Embryonic facial prominence (tissue), 1 donor: Measurements from ENCODE around the gene CD37.
"Not testable (repeated sequence)": the region's sequence is repeated elsewhere in the genome, so short reads cannot be mapped to it uniquely, and the experiment has no call there.

Source experiments
- DNase-seq: peaks from one replicate; pipeline ENCODE4 v3.0.0-alpha.2; 2016; ENCODE audit errors: extremely low spot score

Gene CD37, protein sequence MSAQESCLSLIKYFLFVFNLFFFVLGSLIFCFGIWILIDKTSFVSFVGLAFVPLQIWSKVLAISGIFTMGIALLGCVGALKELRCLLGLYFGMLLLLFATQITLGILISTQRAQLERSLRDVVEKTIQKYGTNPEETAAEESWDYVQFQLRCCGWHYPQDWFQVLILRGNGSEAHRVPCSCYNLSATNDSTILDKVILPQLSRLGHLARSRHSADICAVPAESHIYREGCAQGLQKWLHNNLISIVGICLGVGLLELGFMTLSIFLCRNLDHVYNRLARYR

DNA sequence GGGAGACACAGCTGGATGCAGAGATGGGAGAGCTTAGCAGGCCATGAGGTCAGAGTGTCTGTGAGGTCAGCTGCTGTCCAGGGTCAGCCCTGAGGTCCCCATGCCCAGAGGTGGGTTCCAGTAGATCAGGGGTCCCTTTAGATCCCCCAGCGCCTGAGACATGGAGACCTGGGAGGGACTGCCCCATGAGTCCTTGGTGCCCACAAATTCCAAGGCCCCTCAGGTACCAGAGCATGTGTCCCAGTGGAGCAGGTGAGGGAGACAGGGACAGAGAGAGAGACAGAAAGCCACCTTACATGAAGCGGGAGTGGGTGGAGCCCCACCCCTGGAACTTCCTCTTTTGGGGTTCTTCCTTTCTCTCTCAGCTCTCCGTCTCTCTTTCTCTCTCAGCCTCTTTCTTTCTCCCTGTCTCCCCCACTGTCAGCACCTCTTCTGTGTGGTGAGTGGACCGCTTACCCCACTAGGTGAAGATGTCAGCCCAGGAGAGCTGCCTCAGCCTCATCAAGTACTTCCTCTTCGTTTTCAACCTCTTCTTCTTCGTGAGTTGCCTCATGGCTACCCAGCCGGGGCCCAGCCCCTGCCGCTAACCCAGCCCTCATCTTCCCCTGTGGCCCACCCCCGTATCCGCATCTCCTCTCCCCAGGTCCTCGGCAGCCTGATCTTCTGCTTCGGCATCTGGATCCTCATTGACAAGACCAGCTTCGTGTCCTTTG lies at the start of gene CD37:
CD37 (plus strand) TSS at position 336 of the 713 bp plus-strand sequence; CDS start at position 471, 135 bp downstream.
- DNase-seq, result no peak

DNA sequence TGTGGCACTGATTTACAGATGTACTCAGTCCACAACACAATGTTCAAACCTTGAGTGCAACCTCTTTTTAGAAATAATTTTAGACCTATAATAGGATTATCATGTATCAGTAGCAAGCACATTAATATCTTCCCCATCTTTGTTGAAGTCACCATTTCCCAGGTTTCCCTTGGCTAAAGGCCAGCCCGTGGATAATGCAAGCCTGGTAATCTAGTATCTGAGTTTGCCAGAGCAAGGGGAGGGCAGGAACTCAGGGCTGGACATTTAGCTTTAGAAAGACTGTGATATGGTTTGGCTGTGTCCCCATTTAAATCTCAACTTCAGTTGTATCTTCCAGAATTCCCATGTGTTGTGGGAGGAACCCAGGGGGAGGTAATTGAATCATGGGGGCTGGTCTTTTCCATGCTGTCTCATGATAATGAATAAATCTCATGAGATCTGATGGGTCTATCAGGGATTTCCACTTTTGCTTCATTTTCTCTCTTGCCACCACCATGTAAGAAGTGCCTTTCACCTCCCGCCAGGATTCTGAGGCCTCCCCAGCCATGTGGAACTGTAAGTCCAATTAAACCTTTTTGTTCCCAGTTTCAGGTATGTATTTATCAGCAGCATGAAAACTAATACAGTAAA lies 48.0 kb upstream of the CD37 start:
- no peak for DNase-seq

DNA sequence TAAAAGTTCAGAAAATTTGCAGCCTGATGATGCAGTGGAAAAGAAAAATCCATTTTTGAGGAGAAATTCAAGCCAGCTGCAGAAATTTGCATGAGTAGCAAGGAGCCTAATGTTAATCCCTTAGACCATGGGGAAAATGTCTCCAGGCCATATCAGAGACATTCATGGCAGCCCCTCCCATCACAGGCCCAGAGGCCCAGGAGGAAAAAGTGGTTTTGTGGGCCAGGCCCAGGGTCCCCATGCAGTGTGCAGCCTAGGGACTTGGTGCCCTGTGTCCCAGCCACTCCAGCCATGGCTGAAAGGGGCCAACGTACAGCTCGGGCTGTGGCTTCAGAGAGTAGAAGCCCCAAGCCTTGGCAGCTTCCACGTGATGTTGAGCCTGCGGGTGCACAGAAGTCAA lies 47.0 kb upstream of the CD37 start:
- not testable (repeated sequence) for DNase-seq

DNA sequence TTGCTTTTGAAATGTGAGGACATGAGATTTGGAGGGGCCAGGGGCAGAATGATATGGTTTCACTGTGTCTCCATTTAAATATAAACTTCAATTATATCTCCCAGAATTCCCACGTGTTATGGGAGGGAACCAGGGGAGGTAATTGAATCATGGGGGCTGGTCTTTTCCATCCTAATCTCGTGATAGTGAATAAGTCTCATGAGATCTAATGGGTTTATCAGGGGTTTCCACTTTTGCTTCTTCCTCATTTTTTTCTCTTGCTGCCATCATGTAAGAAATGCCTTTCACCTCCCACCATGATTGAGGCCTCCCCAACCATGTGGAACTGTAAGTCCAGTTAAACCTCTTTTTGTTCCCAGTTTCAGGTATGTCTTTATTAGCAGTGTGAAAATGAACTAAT lies 45.9 kb upstream of the CD37 start:
- DNase-seq, result not testable (repeated sequence)

DNA sequence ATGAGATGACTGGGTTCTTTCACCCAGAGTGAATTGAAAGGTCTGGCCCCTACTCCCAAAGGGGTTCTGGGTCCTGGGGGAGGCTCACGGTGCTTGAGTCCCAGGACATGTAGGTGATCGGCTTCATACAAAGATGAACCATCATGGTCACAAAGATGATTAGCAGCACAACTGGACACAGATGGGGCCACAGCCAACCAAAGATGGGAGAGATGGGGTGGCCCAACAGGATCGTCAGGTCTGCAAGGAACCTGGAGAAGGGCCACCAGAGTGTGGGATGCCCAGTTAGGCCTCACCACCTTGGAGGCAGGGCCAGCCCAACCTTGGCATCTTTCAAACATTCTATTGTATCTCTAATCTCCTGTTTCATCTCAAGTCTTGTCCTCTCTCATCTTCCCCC lies 44.7 kb upstream of the CD37 start:
- no peak for DNase-seq

DNA sequence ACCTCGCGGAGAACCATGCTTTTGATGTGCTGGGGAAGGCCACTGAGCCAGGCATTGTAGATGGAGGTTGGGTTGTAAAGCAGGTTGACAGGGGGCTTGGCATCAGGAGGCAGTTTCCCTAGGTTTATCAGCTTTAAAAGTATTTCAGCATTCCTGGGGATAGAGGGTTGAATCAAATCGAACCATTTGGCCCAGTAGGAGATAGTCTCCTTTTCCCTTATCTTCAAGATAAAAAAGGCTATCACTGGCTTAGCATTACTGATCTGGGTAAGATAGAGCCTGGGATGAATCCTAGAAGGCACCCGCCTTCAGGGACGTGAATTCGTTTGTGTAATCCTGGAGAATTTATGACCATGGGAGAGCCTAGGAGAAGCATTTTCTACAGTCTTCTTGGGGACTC lies 40.8 kb upstream of the CD37 start:
- no peak for DNase-seq

DNA sequence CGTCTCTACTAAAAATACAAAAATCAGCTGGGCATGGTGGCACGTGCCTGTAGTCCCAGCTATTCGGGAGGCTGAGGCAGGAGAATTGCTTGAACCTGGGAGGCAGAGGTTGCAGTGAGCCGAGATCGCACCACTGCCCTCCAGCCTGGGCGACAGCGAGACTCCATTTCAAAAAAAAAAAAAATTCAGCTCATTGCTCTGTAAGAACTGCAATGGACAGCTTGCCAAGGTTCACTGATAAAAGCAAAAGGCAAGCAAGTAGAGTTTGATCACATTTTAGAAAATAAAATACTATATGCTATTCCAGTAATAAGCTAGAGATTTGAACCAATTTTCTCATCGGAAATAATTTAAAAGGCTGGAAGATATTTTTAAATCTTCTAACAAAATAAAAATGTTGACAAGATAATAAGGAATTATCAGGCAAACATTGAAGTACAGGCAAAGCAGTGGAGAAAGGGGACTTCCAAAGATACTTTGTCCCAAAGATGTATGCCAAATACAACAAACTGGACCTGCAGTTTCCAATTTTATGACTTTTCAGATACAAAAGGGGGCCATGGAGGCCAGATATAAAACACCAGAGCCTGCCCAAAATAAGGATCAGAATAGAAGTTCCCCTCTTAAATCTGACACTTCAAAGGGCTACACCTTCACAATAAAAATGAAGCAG lies 39.9 kb upstream of the CD37 start:
- DNase-seq, result no peak

DNA sequence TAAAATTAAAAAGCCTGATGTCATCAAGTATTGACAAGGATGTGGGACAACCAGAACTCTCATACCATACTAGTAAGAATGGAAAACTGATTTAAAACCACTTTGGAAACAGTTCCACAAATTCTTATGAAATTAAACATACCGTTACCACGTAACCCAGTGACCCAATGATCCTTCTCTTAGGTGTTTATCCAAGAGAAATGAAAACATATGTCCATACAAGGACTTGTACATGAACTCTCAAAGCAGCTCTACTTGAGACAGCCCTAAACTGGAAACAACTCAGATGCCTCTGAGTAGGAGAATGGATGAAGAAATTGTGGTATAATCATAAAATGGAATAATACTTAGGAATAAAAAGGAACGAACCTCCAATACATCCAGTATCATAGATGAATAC lies 37.8 kb upstream of the CD37 start:
- no peak for DNase-seq

DNA sequence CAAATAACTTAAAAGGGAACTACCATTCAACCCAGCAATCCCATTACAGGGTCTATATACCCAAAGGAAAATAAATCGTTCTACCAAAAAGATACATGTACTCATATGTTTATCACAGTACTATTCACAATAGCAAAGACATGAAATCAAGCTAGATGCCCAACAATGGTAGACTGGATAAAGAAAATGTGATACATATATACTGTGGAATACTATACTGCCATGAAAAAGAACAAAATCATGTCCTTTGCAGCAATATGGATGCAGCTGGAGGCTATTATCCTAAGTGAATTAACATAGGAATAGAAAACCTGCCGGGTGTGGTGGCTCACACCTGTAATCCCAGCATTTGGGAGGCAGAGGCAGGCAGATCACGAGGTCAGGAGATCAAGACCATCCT lies 36.6 kb upstream of the CD37 start:
- not testable (repeated sequence) for DNase-seq

DNA sequence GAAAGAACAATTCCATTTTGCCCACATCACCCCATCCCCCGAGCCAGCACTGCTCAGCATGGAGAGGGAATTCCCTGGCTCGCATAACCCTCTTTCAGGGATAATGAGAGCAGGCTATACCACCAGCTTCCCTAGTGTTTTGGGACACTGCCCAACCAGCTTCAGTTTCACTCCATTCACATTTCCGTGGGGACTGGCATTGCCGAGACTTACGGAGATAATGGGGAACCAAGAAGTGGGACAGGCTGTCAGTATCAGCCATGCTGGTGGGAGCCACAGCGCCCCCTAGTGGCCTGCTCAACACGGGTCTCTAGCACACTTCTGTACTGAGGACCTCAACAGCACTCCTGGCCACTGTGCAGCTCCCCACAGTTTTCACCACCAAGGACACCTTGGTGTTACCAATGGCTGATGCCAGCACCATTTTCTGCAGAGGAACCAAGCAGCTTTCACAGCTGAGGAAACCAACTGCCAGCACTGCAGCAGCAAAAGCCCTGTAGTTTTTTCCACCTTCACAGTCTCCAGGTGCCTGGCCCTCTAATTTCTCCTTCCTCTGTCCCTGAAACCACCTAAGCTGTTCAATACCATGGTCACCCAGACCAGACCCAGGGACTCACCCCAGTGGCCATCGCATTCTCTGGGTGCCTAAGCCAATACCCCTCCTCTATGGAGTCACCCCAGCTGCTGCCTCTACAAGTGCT lies 33.9 kb upstream of the CD37 start:
- no peak for DNase-seq

DNA sequence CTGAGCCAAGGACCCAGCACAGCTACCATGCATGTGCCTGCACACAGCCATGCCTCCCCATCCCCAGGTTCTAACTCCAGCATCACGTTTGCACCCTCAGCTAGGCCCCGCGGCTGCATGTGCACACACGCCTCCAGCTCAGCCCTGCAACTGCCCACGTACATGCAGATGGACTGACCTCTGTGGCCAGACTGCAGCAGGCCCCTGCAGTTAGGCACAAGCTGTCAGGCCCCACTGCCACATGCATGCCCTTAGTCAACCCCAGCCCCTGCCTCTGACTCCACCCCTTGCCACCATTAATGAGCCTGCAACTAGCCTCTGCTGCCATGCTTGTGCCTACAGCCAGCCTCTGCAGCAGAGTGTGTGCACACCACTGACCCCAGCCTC lies 33.3 kb upstream of the CD37 start:
- DNase-seq, result no peak

DNA sequence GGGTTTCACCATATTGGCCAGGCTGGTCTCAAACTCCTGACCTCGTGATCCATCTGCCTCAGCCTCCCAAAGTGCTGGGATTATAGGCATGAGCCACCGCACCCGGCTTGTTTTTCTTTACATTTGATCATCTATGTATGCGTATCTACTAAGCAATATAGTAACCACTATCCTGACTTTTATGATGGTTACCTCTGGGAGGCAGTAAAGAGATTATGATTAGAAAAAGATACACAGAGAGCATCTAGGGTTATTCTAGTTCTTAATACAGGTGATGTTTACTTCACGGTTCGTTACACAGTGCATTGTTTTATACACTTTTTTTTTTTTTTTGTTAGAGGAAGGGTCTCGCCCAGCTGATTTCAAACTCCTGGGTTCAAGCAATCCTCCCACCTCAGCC lies 28.5 kb upstream of the CD37 start:
- not testable (repeated sequence) for DNase-seq

DNA sequence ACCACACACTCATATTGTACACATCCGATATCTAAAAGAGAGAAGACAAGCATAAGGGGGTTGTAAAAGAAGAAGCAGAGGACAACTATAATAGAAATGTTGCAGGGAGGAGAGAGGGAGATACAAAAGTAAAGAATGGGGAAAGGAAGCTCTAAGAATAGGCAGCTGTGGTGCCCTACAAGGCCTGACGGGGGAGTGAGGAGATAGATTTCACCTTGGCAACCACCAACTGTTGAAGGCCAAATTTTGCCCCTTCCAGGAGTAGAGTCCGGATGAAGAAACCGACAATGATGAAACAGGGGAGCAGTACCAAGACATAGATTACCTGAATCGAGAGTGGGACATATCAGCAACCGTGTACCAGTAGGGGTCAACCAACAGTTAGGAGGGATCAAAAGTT lies 26.1 kb upstream of the CD37 start:
- DNase-seq, result no peak

DNA sequence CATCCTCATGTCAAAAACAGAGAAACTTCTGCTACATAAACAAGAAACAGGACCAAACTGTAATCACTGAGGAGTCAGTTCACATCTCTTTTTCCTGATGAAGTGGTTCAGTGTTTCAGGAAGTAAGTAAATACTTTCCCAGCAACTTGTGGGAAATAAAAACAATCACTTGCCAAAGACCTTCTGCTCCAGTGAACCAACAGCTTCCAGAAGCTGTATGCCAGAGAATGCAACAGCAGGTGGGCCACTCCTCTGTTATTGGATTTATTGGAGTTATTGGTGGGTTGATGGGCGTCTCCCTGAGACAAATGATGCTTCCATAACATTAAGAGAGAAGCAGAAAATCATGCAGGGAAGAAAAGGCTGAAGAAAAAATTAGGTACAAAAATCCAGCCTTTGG lies 20.1 kb upstream of the CD37 start:
- DNase-seq, result no peak

DNA sequence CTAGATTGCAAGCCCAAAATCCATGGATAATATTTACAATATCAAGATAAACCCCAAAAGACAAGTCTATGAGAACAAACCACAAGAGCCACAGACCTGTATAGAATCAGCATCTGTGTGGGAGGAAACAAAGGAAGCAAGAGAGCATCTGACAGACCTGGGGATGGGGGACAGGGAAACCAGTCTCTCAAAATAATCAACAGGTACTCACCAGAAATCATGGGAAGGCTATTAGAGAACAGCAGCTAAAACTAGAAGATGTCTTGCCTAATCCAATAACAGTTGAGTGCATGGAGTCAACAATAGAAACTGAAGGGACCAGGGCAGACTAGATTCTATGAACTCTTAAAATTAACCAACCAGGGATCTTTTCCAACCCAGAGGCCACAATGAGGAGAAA lies 18.9 kb upstream of the CD37 start:
- DNase-seq, result no peak

DNA sequence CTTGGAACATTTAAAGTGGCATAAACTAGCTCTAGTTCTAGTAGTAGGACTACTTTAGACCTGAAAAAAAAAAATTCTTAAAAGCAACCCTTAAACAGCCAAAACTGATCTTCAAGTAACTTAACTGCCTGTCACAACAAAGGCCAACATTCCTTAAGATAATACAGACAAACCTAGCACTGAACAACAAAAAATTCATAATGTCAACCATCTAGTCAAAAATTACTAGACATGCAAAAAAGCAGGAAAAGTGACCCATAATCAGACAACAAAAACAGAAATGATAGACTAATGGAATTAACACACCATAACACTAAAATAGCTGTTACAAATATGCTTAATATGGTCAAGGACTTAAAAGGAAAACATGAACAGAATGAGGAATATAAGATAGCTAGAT lies 16.9 kb upstream of the CD37 start:
- DNase-seq, result no peak

DNA sequence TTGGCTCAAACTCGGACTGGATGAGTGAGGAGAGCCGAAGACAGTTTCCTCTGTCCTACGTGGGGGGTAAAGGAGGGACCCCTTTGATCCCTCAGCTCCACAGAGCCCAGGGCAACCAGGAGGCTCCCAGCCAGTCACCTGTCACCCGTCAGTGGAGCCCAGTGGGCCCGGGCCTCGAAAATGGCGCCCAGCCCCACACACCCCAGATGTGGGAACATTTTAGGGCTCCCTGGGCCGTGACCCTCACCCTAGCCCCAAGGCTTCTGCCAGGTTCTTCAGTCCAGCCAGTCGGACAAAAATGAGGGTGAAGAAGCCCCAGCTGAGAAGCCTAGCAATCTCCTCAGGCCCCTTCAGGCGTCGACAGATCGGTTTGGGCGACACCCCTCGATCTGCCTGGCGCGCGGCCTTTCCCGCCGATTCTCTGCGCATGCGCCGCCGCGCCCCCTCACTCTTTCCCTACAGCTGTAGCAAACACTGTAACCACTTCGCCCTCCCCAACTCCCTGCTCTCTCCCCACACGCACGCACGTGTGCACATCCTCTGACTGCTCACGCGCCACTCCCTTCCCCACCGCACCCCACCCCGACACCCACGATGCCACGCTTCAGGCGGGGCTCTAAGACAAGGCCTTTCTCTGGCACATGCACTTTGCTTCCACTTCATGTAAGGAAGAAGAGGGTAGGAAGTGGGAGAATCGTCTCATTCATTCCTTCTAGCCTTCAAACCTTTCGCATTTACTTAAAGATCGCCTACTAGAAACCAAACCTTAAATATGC lies 10.2 kb upstream of the CD37 start, which contains the start of gene SLC6A16:
SLC6A16 (minus strand) TSS at position 391 of the 776 bp plus-strand sequence. CDS start 13,844 bp downstream, outside the sequence.
- no peak for DNase-seq

DNA sequence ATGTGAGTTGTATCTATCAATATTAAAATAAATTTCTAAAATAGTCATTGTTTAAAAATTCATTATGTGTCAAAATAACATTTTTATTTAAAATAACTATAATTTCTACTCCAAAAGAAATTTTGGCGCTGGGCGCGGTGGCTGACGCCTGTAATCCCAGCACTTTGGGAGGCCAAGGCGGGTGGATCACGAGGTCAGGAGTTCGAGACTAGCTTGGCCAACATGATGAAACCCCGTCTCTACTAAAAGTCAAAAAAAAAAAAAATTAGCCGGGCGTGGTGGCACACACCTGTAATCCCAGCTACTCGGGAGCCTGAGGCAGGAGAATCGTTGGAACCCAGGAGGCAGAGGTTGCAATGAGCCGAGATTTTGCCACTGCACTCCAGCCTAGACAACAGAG lies 9.4 kb upstream of the CD37 start:
- not testable (repeated sequence) for DNase-seq

DNA sequence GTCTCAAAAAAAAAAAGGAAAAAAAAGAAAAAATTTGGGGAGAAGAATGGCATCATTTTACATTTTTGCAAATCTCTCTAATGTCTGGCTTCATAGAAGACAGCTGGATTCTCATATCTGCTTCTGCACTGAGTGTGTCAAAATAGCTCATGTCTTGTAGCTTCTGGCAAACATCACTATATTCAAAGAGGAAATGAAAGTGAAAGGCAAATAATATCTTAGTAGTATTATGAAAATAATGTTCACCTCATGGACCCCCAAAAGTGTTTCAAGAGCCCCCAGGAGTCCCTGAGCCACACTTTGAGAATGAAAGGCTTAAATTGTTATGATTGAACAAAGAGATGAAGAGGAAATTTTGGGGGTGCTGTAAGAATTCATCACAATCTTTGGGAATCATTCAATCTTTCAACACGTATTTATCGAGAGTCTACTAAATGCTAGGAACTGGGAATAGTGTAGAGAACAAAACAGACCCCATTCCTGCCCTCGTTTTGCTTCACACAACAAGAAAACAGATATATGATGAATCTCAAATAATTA lies 9.0 kb upstream of the CD37 start:
- DNase-seq, result no peak

DNA sequence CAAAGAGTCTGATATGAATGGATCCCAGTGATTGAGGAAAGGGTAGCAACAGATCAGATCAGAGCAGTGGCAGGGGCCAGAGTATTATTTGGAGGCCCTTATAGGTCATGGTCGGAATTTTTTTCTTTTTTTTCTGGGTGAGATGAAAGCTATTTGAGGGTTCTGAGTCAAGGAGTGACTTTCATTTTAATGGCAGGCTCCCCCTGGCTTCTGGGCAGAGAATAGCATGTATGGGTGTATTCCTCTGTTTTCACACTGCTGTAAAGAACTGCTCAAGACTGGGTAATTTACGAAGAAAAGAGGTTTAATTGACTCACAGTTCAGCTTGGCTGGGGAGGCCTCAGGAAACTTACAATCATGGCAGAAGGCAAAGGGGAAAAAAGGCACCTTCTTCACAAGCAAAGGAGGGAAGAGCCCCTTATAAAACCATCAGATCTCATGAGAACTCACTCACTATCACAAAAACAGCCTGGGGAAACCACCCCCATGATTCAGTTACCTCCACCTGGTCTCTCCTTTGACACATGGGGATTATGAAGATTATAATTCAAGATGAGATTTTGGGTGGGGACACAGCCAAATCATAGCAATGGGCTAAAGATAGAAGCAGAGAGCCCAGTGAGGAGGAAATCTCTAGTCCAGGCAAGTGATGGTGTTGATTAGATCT lies 7.2 kb upstream of the CD37 start:
- DNase-seq, result no peak
